ENCODE measurements around the gene GRID1.
"Not testable (repeated sequence)": the region's sequence is repeated elsewhere in the genome, so short reads cannot be mapped to it uniquely, and the experiment has no call there.

Gene GRID1

GRCh38 chr10:85857305-85857704 lies 509.3 kb downstream of the GRID1 start:
- no peak for DNase-seq (ENCODE audit: low read depth, low spot score)
- no peak for TF ChIP-seq SUZ12 (IDR thresholded peaks at IDR 0.05; ENCODE audit: extremely low read depth, insufficient read depth, insufficient read length)
- no peak for TF ChIP-seq ZNF274 (IDR thresholded peaks at IDR 0.05; ENCODE audit: low read depth, low read length)
- TF ChIP-seq YY1 (IDR thresholded peaks at IDR 0.05; ENCODE audit: insufficient read depth, insufficient read length), result no peak
- no peak overlapping the region for H3K9ac ChIP-seq (ENCODE audit: insufficient read length, low read depth)
- no peaks in the 10 kb centered on the region for H3K9me3 ChIP-seq (ENCODE audit: insufficient read depth, low read length)
- H3K4me1 ChIP-seq (ENCODE audit: insufficient read depth, insufficient read length), result peaks cover 5% of the 10 kb centered on the region
- H3K36me3 ChIP-seq (ENCODE audit: insufficient read depth, insufficient read length, low read length), result no peaks in the 10 kb centered on the region
- no peak overlapping the region for H3K4me3 ChIP-seq (ENCODE audit: insufficient read length, low read depth)
- no peaks in the 10 kb centered on the region for H3K27me3 ChIP-seq (ENCODE audit: insufficient read depth, insufficient read length)

- no peaks in the 10 kb centered on the region for H3K9me3 ChIP-seq (ENCODE audit: insufficient read depth, low read length)
- no peak for TF ChIP-seq SUZ12 (IDR thresholded peaks at IDR 0.05; ENCODE audit: extremely low read depth, insufficient read depth, insufficient read length)
- TF ChIP-seq ZNF274 (IDR thresholded peaks at IDR 0.05; ENCODE audit: low read depth, low read length), result no peak
- no peak for TF ChIP-seq YY1 (IDR thresholded peaks at IDR 0.05; ENCODE audit: insufficient read depth, insufficient read length)
- H3K27me3 ChIP-seq (ENCODE audit: insufficient read depth, insufficient read length), result no peaks in the 10 kb centered on the region
- no peaks in the 10 kb centered on the region for H3K4me1 ChIP-seq (ENCODE audit: insufficient read depth, insufficient read length)
- no peak for DNase-seq (ENCODE audit: low read depth, low spot score)
- no peak overlapping the region for H3K9ac ChIP-seq (ENCODE audit: insufficient read length, low read depth)
- H3K36me3 ChIP-seq (ENCODE audit: insufficient read depth, insufficient read length, low read length), result no peaks in the 10 kb centered on the region
- no peak overlapping the region for H3K4me3 ChIP-seq (ENCODE audit: insufficient read length, low read depth)
Measured at GRCh38 chr10:85851934-85852333, 514.7 kb downstream of the GRID1 start.

- TF ChIP-seq YY1 (IDR thresholded peaks at IDR 0.05; ENCODE audit: insufficient read depth, insufficient read length) (no peak), SUZ12 (IDR thresholded peaks at IDR 0.05; ENCODE audit: extremely low read depth, insufficient read depth, insufficient read length) (no peak), ZNF274 (IDR thresholded peaks at IDR 0.05; ENCODE audit: low read depth, low read length) (no peak)
- no peak overlapping the region for H3K9ac ChIP-seq (ENCODE audit: insufficient read length, low read depth)
- H3K4me3 ChIP-seq (ENCODE audit: insufficient read length, low read depth), result no peak overlapping the region
- H3K27me3 ChIP-seq (ENCODE audit: insufficient read depth, insufficient read length), result no peaks in the 10 kb centered on the region
- DNase-seq (ENCODE audit: low read depth, low spot score), result no peak
- H3K36me3 ChIP-seq (ENCODE audit: insufficient read depth, insufficient read length, low read length), result no peaks in the 10 kb centered on the region
- H3K4me1 ChIP-seq (ENCODE audit: insufficient read depth, insufficient read length), result no peaks in the 10 kb centered on the region
- no peaks in the 10 kb centered on the region for H3K9me3 ChIP-seq (ENCODE audit: insufficient read depth, low read length)
Measured at GRCh38 chr10:85851325-85851724, 515.3 kb downstream of the GRID1 start.

- H3K4me3 ChIP-seq (ENCODE audit: insufficient read length, low read depth), result no peak overlapping the region
- H3K9ac ChIP-seq (ENCODE audit: insufficient read length, low read depth), result no peak overlapping the region
- no peaks in the 10 kb centered on the region for H3K4me1 ChIP-seq (ENCODE audit: insufficient read depth, insufficient read length)
- H3K36me3 ChIP-seq (ENCODE audit: insufficient read depth, insufficient read length, low read length), result no peaks in the 10 kb centered on the region
- TF ChIP-seq SUZ12 (IDR thresholded peaks at IDR 0.05; ENCODE audit: extremely low read depth, insufficient read depth, insufficient read length) (no peak), YY1 (IDR thresholded peaks at IDR 0.05; ENCODE audit: insufficient read depth, insufficient read length) (no peak), ZNF274 (IDR thresholded peaks at IDR 0.05; ENCODE audit: low read depth, low read length) (no peak)
- no peaks in the 10 kb centered on the region for H3K9me3 ChIP-seq (ENCODE audit: insufficient read depth, low read length)
- H3K27me3 ChIP-seq (ENCODE audit: insufficient read depth, insufficient read length), result no peaks in the 10 kb centered on the region
- no peak for DNase-seq (ENCODE audit: low read depth, low spot score)
Measured at GRCh38 chr10:85850736-85851135, 515.9 kb downstream of the GRID1 start.

GRCh38 chr10:85849315-85849714 lies 517.3 kb downstream of the GRID1 start:
- no peak for DNase-seq (ENCODE audit: low read depth, low spot score)
- no peaks in the 10 kb centered on the region for H3K36me3 ChIP-seq (ENCODE audit: insufficient read depth, insufficient read length, low read length)
- TF ChIP-seq YY1 (IDR thresholded peaks at IDR 0.05; ENCODE audit: insufficient read depth, insufficient read length) (no peak), SUZ12 (IDR thresholded peaks at IDR 0.05; ENCODE audit: extremely low read depth, insufficient read depth, insufficient read length) (no peak), ZNF274 (IDR thresholded peaks at IDR 0.05; ENCODE audit: low read depth, low read length) (no peak)
- H3K9ac ChIP-seq (ENCODE audit: insufficient read length, low read depth), result no peak overlapping the region
- no peaks in the 10 kb centered on the region for H3K27me3 ChIP-seq (ENCODE audit: insufficient read depth, insufficient read length)
- no peaks in the 10 kb centered on the region for H3K4me1 ChIP-seq (ENCODE audit: insufficient read depth, insufficient read length)
- no peak overlapping the region for H3K4me3 ChIP-seq (ENCODE audit: insufficient read length, low read depth)
- H3K9me3 ChIP-seq (ENCODE audit: insufficient read depth, low read length), result no peaks in the 10 kb centered on the region

- Histone ChIP-seq H3K4me1 (ENCODE audit: insufficient read depth, insufficient read length) (no peaks in the 10 kb centered on the region), H3K9me3 (ENCODE audit: insufficient read depth, low read length) (no peaks in the 10 kb centered on the region), H3K4me3 (ENCODE audit: insufficient read length, low read depth) (no peak overlapping the region), H3K27me3 (ENCODE audit: insufficient read depth, insufficient read length) (no peaks in the 10 kb centered on the region), H3K36me3 (ENCODE audit: insufficient read depth, insufficient read length, low read length) (no peaks in the 10 kb centered on the region), H3K9ac (ENCODE audit: insufficient read length, low read depth) (no peak overlapping the region)
- no peak for TF ChIP-seq SUZ12 (IDR thresholded peaks at IDR 0.05; ENCODE audit: extremely low read depth, insufficient read depth, insufficient read length)
- TF ChIP-seq YY1 (IDR thresholded peaks at IDR 0.05; ENCODE audit: insufficient read depth, insufficient read length), result no peak
- no peak for TF ChIP-seq ZNF274 (IDR thresholded peaks at IDR 0.05; ENCODE audit: low read depth, low read length)
- DNase-seq (ENCODE audit: low read depth, low spot score), result no peak
Measured at GRCh38 chr10:85848756-85849155, 517.8 kb downstream of the GRID1 start.

GRCh38 chr10:85847085-85847484 lies 519.5 kb downstream of the GRID1 start:
- TF ChIP-seq SUZ12 (IDR thresholded peaks at IDR 0.05; ENCODE audit: extremely low read depth, insufficient read depth, insufficient read length) (no peak), YY1 (IDR thresholded peaks at IDR 0.05; ENCODE audit: insufficient read depth, insufficient read length) (no peak), ZNF274 (IDR thresholded peaks at IDR 0.05; ENCODE audit: low read depth, low read length) (no peak)
- H3K9me3 ChIP-seq (ENCODE audit: insufficient read depth, low read length), result no peaks in the 10 kb centered on the region
- H3K27me3 ChIP-seq (ENCODE audit: insufficient read depth, insufficient read length), result no peaks in the 10 kb centered on the region
- DNase-seq (ENCODE audit: low read depth, low spot score), result no peak
- H3K4me1 ChIP-seq (ENCODE audit: insufficient read depth, insufficient read length), result no peaks in the 10 kb centered on the region
- H3K36me3 ChIP-seq (ENCODE audit: insufficient read depth, insufficient read length, low read length), result no peaks in the 10 kb centered on the region
- no peak overlapping the region for H3K9ac ChIP-seq (ENCODE audit: insufficient read length, low read depth)
- no peak overlapping the region for H3K4me3 ChIP-seq (ENCODE audit: insufficient read length, low read depth)

GRCh38 chr10:85838660-85839059 lies 527.9 kb downstream of the GRID1 start:
- not testable (repeated sequence) for H3K9ac ChIP-seq (ENCODE audit: insufficient read length, low read depth); H3K27me3 ChIP-seq (ENCODE audit: insufficient read depth, insufficient read length); H3K4me1 ChIP-seq (ENCODE audit: insufficient read depth, insufficient read length); H3K36me3 ChIP-seq (ENCODE audit: insufficient read depth, insufficient read length, low read length); DNase-seq (ENCODE audit: low read depth, low spot score); H3K4me3 ChIP-seq (ENCODE audit: insufficient read length, low read depth)
- peaks cover 14% of the 10 kb centered on the region; the same call in 1 of the 2 replicates for H3K9me3 ChIP-seq (ENCODE audit: insufficient read depth, low read length)
